OCI-LY7 (cell line): ENCODE data around the gene MEMO1. TPM values are rescaled to one million over a fixed set of nuclear protein-coding genes. Genes with fewer than 3 reads are reported as not detected.

Experiments used
- BruUV-seq: library from RNA; stranded (reverse); fragments of 400-500 nt; replicated peaks from 2 replicates; lab custom pipeline; 2021; lab: Mats Ljungman, UMichigan
- CTCF ChIA-PET: fragments of 300-600 bp; sonication (Branson Sonifier 250); formaldehyde crosslinking; loops from one replicate; lab custom pipeline; 2022; ENCODE audit warnings: antibody characterized with exemption; ENCODE audit not compliant: unreplicated experiment; lab: Charles Lee
- POLR2A ChIA-PET: fragments of 300-600 bp; sonication (Branson Sonifier 250); formaldehyde crosslinking; loops from one replicate; lab custom pipeline; 2022; ENCODE audit warnings: antibody characterized with exemption; lab: Charles Lee
- DNase-seq: peaks from one replicate; pipeline ENCODE4 v3.0.0-alpha.2; 2015; ENCODE audit warnings: low spot score
- H2AFZ ChIP-seq: fragments of 200-600 bp; sonication (generic), shearing (Covaris generic); 2 replicates; pipeline ENCODE4 v1.6.1; 2014; ENCODE audit warnings: mild to moderate bottlenecking, antibody characterized with exemption, low read length, moderate library complexity
- H3K27ac ChIP-seq: fragments of 200-600 bp; sonication (generic); 2 replicates; pipeline ENCODE4 v1.5.1; 2014; ENCODE audit warnings: mixed run types, low read depth, mild to moderate bottlenecking, moderate library complexity, low read length, inconsistent platforms; ENCODE audit not compliant: poor library complexity, severe bottlenecking
- H3K36me3 ChIP-seq: fragments of 200-600 bp; sonication (generic); 2 replicates; pipeline ENCODE4 v1.6.1; 2014; ENCODE audit warnings: mild to moderate bottlenecking, antibody characterized with exemption, low read length, moderate library complexity, mixed read lengths; ENCODE audit not compliant: insufficient read depth
- H3K4me1 ChIP-seq: fragments of 200-600 bp; sonication (generic); 2 replicates; pipeline ENCODE4 v1.5.1; 2014; ENCODE audit warnings: mild to moderate bottlenecking, low read length; ENCODE audit not compliant: insufficient read depth, poor library complexity, severe bottlenecking
- H3K4me2 ChIP-seq: fragments of 200-600 bp; sonication (generic); 2 replicates; pipeline ENCODE4 v1.6.1; 2014; ENCODE audit warnings: mild to moderate bottlenecking, low read length
- H3K4me3 ChIP-seq: fragments of 200-600 bp; sonication (generic); 2 replicates; pipeline ENCODE4 v1.5.1; 2014; ENCODE audit warnings: mild to moderate bottlenecking, low read depth, low read length; ENCODE audit not compliant: poor library complexity, severe bottlenecking
- H3K79me2 ChIP-seq: fragments of 200-600 bp; sonication (generic); 2 replicates; pipeline ENCODE4 v1.6.1; 2016; ENCODE audit warnings: low read depth, mild to moderate bottlenecking, low read length, moderate library complexity, mixed read lengths; ENCODE audit not compliant: insufficient read depth
- H3K9me2 ChIP-seq: fragments of 200-600 bp; sonication (generic); 2 replicates; pipeline ENCODE4 v1.6.1; 2016; ENCODE audit warnings: mild to moderate bottlenecking, low read length, mixed read lengths; ENCODE audit not compliant: insufficient read depth
- H3K9me3 ChIP-seq: fragments of 200-600 bp; sonication (generic); 2 replicates; pipeline ENCODE4 v1.6.1; 2014; ENCODE audit warnings: mild to moderate bottlenecking, mixed run types, low read length, mixed read lengths
- H4K20me1 ChIP-seq: fragments of 200-600 bp; sonication (generic); 2 replicates; pipeline ENCODE4 v1.6.1; 2014; ENCODE audit warnings: mild to moderate bottlenecking, antibody characterized with exemption, low read length, moderate library complexity, mixed read lengths; ENCODE audit not compliant: insufficient read depth
- CTCF ChIP-seq: fragments of 200-600 bp; sonication (generic); conservative IDR thresholded peaks from 2 replicates; pipeline ENCODE4 v1.5.1; 2014; ENCODE audit warnings: mild to moderate bottlenecking, antibody characterized with exemption, low read length, moderate library complexity, mixed read lengths
- EZH2phosphoT487 ChIP-seq: fragments of 200-600 bp; sonication (generic); IDR thresholded peaks from 2 replicates; pipeline ENCODE4 v1.6.1; 2018; ENCODE audit warnings: low read depth, borderline replicate concordance, mild to moderate bottlenecking, mixed run types, antibody characterized with exemption, low read length, moderate library complexity, mixed read lengths
- intact Hi-C: fragments of 100-400 bp; cut with micrococcal nuclease; formaldehyde crosslinking; loops from one replicate; pipeline ENCODE4 v1.10.0; 2022; ENCODE audit not compliant: unreplicated experiment
- total RNA-seq, 2 experiments: library from RNA; depleted of rRNA in 1 of 2; stranded (reverse); fragments of >200 nt in 1 of 2; shearing (Covaris generic) in 1 of 2; gene quantifications; 2 replicates each; pipeline ENCODE4 v1.2.3, GENCODE V29; 2014 to 2022

The MEMO1 gene
- total RNA-seq, 2 experiments from 2014 or later: 24.0 to 54.0 TPM

- POLR2A ChIA-PET: no interaction called here
- peak; percentile 53 for DNase-seq
- Histone ChIP-seq H3K4me1 (peaks cover 14% of the 10 kb centered on the region), H3K36me3 (peaks cover 24% of the 10 kb centered on the region), H3K4me3 (no peak overlapping the region), H2AFZ (no peak overlapping the region), H3K79me2 (peaks cover 88% of the 10 kb centered on the region), H3K4me2 (peak overlapping the region; percentile 16; the same call in 1 of the 2 replicates), H4K20me1 (0 out of 2 replicates have a peak, but pooled peaks cover 5% of the 10 kb centered on the region), H3K9me3 (0 out of 2 replicates have a peak, but pooled peaks cover 8% of the 10 kb centered on the region), H3K27ac (peak overlapping the region; percentile 15), H3K9me2 (no peaks in the 10 kb centered on the region)
- TF ChIP-seq EZH2phosphoT487: no peak
- no peak for TF ChIP-seq CTCF
- CTCF ChIA-PET: no interaction called here
- TSS peak; percentile 33 for BruUV-seq
- intact Hi-C loops: no loop called here
These were observed 30.0 kb downstream of the MEMO1 start for GRCh38 chr2:31980674-31981356.

GRCh38 chr2:31979956-31980355 is 30.9 kb downstream of the MEMO1 start:
- Histone ChIP-seq H2AFZ (no peak overlapping the region), H4K20me1 (0 out of 2 replicates have a peak, but pooled peaks cover 5% of the 10 kb centered on the region), H3K4me1 (peaks cover 14% of the 10 kb centered on the region), H3K9me3 (0 out of 2 replicates have a peak, but pooled peaks cover 8% of the 10 kb centered on the region), H3K27ac (no peak overlapping the region), H3K4me2 (no peak overlapping the region), H3K36me3 (peaks cover 29% of the 10 kb centered on the region), H3K9me2 (no peaks in the 10 kb centered on the region), H3K4me3 (no peak overlapping the region), H3K79me2 (peaks cover 88% of the 10 kb centered on the region)
- TF ChIP-seq EZH2phosphoT487: no peak
- TF ChIP-seq CTCF: no peak
- intact Hi-C loops: no loop called here
- BruUV-seq: no TSS peak
- POLR2A ChIA-PET: interaction anchor here (0.6 to 1.2 kb wide), 2 partner anchors 55 to 259 kb away, joined by 3 read pairs; no protein-coding TSS in a partner anchor
- no peak for DNase-seq
- CTCF ChIA-PET: no interaction called here

- TF ChIP-seq CTCF: no peak
- TF ChIP-seq EZH2phosphoT487: no peak
- intact Hi-C loops: no loop called here
- Histone ChIP-seq H3K79me2 (peaks cover 88% of the 10 kb centered on the region), H3K4me2 (no peak overlapping the region), H2AFZ (no peak overlapping the region), H3K4me3 (no peak overlapping the region), H3K9me2 (no peaks in the 10 kb centered on the region), H3K27ac (no peak overlapping the region), H3K9me3 (0 out of 2 replicates have a peak, but pooled peaks cover 8% of the 10 kb centered on the region), H3K36me3 (peaks cover 28% of the 10 kb centered on the region), H3K4me1 (peaks cover 14% of the 10 kb centered on the region), H4K20me1 (0 out of 2 replicates have a peak, but pooled peaks cover 5% of the 10 kb centered on the region)
- DNase-seq: no peak
- TSS peak; percentile 13 for BruUV-seq
- ChIA-PET POLR2A (interaction anchor here (0.6 kb wide), 1 partner anchor 20 kb away, joined by 3 read pairs; no protein-coding TSS in a partner anchor), CTCF (no interaction called here)
These were observed 31.8 kb downstream of the MEMO1 start for GRCh38 chr2:31979018-31979417.
